ENCODE results near the gene TBCD.

Gene TBCD

GRCh38 chr17:82861393-82861775 is 109.5 kb downstream of the TBCD start:
- Histone ChIP-seq H3K9me3 (ENCODE audit: insufficient read depth, low read length) (no peaks in the 10 kb centered on the region), H3K27ac (ENCODE audit: low read length) (no peak overlapping the region), H3K4me2 (ENCODE audit: low read length) (no peak overlapping the region), H3K4me1 (ENCODE audit: low read length) (peaks cover 36% of the 10 kb centered on the region), H3K36me3 (replicated peaks; ENCODE audit: low read depth, low read length) (no peaks in the 10 kb centered on the region), H3K79me2 (ENCODE audit: low read length) (peaks cover 6% of the 10 kb centered on the region; the same call in 1 of the 2 replicates), H2AFZ (ENCODE audit: low read depth, low read length) (no peak overlapping the region), H3K27me3 (ENCODE audit: low read depth, low read length) (peaks cover 13% of the 10 kb centered on the region), H3K9ac (ENCODE audit: low read length) (no peak overlapping the region), H4K20me1 (ENCODE audit: insufficient read depth, low read length) (peaks cover 70% of the 10 kb centered on the region), H3K4me3 (ENCODE audit: low read length) (no peak overlapping the region)
- TF ChIP-seq CTCF (IDR thresholded peaks at IDR 0.05; ENCODE audit: low read depth, low read length) (no peak), EZH2phosphoT487 (IDR thresholded peaks at IDR 0.05; ENCODE audit: low read depth) (no peak)

GRCh38 chr17:82862191-82862590 is 110.3 kb downstream of the TBCD start:
- H3K9me3 ChIP-seq (ENCODE audit: insufficient read depth, low read length), result no peaks in the 10 kb centered on the region
- H3K9ac ChIP-seq (ENCODE audit: low read length), result no peak overlapping the region
- H3K79me2 ChIP-seq (ENCODE audit: low read length), result peaks cover 6% of the 10 kb centered on the region; the same call in 1 of the 2 replicates
- no peak for TF ChIP-seq CTCF (IDR thresholded peaks at IDR 0.05; ENCODE audit: low read depth, low read length)
- TF ChIP-seq EZH2phosphoT487 (IDR thresholded peaks at IDR 0.05; ENCODE audit: low read depth), result no peak
- H4K20me1 ChIP-seq (ENCODE audit: insufficient read depth, low read length), result peaks cover 78% of the 10 kb centered on the region
- no peak overlapping the region for H3K4me3 ChIP-seq (ENCODE audit: low read length)
- no peak overlapping the region for H2AFZ ChIP-seq (ENCODE audit: low read depth, low read length)
- H3K4me2 ChIP-seq (ENCODE audit: low read length), result no peak overlapping the region
- peaks cover 20% of the 10 kb centered on the region for H3K27me3 ChIP-seq (ENCODE audit: low read depth, low read length)
- peaks cover 6% of the 10 kb centered on the region for H3K36me3 ChIP-seq (replicated peaks; ENCODE audit: low read depth, low read length)
- H3K4me1 ChIP-seq (ENCODE audit: low read length), result peaks cover 44% of the 10 kb centered on the region
- no peak overlapping the region for H3K27ac ChIP-seq (ENCODE audit: low read length)

DNA sequence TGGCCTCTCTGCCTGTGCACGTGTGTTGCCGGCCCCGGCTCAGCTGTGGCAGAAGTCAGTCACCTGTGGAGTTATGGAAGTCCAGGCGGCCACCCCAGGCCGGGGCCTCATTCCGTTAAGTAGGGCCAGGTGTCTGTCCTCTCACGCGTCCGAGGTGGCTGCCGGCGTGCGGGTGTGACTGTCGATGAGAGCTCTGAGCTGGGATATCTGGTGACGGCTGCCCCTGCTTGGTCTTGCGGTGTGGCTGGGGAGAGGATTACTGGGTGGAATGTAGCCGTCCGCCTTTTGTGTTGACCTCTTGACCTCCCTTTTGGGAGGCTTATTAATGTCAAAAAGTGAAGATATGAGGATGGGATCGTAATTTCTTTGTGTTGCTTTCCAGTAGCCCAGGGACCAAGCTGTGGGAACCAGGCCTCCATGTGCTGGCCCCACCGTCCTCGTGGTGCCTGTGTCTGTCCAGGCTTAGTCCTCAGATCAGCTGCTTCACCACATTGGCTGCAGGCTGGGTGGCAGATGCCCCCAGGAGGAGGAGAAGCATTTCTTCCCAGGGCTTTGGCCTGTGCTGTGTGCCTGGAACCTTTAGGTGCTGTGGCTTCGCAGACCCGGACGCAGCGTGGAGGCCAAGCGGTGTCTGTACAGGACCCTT is 111.0 kb downstream of the TBCD start:
- Histone ChIP-seq H2AFZ (ENCODE audit: low read depth, low read length) (no peak overlapping the region), H3K36me3 (replicated peaks; ENCODE audit: low read depth, low read length) (peaks cover 7% of the 10 kb centered on the region), H3K27ac (ENCODE audit: low read length) (no peak overlapping the region), H3K4me2 (ENCODE audit: low read length) (peak overlapping the region; percentile 80), H3K4me1 (ENCODE audit: low read length) (peaks cover 51% of the 10 kb centered on the region), H4K20me1 (ENCODE audit: insufficient read depth, low read length) (peaks cover 84% of the 10 kb centered on the region), H3K9me3 (ENCODE audit: insufficient read depth, low read length) (no peaks in the 10 kb centered on the region), H3K4me3 (ENCODE audit: low read length) (no peak overlapping the region), H3K27me3 (ENCODE audit: low read depth, low read length) (peaks cover 20% of the 10 kb centered on the region), H3K79me2 (ENCODE audit: low read length) (peaks cover 6% of the 10 kb centered on the region; the same call in 1 of the 2 replicates), H3K9ac (ENCODE audit: low read length) (no peak overlapping the region)
- TF ChIP-seq CTCF (IDR thresholded peaks at IDR 0.05; ENCODE audit: low read depth, low read length) (no peak), EZH2phosphoT487 (IDR thresholded peaks at IDR 0.05; ENCODE audit: low read depth) (no peak)

- Histone ChIP-seq H3K79me2 (ENCODE audit: low read length) (peaks cover 6% of the 10 kb centered on the region; the same call in 1 of the 2 replicates), H2AFZ (ENCODE audit: low read depth, low read length) (no peak overlapping the region), H3K9ac (ENCODE audit: low read length) (no peak overlapping the region), H3K4me3 (ENCODE audit: low read length) (peak overlapping the region; percentile 10; the same call in 1 of the 2 replicates), H3K4me2 (ENCODE audit: low read length) (peak overlapping the region; percentile 80), H3K4me1 (ENCODE audit: low read length) (peaks cover 51% of the 10 kb centered on the region), H3K27me3 (ENCODE audit: low read depth, low read length) (peaks cover 20% of the 10 kb centered on the region), H3K36me3 (replicated peaks; ENCODE audit: low read depth, low read length) (peaks cover 7% of the 10 kb centered on the region), H4K20me1 (ENCODE audit: insufficient read depth, low read length) (peaks cover 84% of the 10 kb centered on the region), H3K9me3 (ENCODE audit: insufficient read depth, low read length) (no peaks in the 10 kb centered on the region), H3K27ac (ENCODE audit: low read length) (peak overlapping the region; percentile 67)
- TF ChIP-seq CTCF (IDR thresholded peaks at IDR 0.05; ENCODE audit: low read depth, low read length), result no peak
- no peak for TF ChIP-seq EZH2phosphoT487 (IDR thresholded peaks at IDR 0.05; ENCODE audit: low read depth)
These were observed 111.6 kb downstream of the TBCD start for GRCh38 chr17:82863383-82863940.

Measured in OCI-LY3 (cell line).